Umbilical cord (tissue), 2 donors: ENCODE measurements around the gene PRKAR1B. TPM values are rescaled to one million over a fixed set of nuclear protein-coding genes. Genes with fewer than 3 reads are reported as not detected.
"Not testable (repeated sequence)": the region's sequence is repeated elsewhere in the genome, so short reads cannot be mapped to it uniquely, and the experiment has no call there.

Source experiments
- DNase-seq: peaks from one replicate; pipeline ENCODE4 v3.0.0-alpha.2; 2015; ENCODE audit warnings: low spot score
- total RNA-seq: library from RNA; depleted of rRNA; stranded (reverse); fragments of >200 nt; gene quantifications from one replicate; pipeline ENCODE4 v1.2.3, GENCODE V29; 2014; ENCODE audit warnings: low replicate concordance; ENCODE audit not compliant: insufficient read depth

The PRKAR1B gene
- total RNA-seq, 1 donor from 2014 or later: 9.9 TPM

- DNase-seq: no peak
Measured at GRCh38 chr7:668958-669357, 58.1 kb downstream of the PRKAR1B start.

GRCh38 chr7:668139-668931 lies 58.7 kb downstream of the PRKAR1B start:
- DNase-seq: peak; percentile 96

GRCh38 chr7:666454-667292 lies 60.4 kb downstream of the PRKAR1B start:
- DNase-seq: no peak

- DNase-seq: peak; percentile 74
Measured at GRCh38 chr7:665736-666453, 61.2 kb downstream of the PRKAR1B start.

DNA sequence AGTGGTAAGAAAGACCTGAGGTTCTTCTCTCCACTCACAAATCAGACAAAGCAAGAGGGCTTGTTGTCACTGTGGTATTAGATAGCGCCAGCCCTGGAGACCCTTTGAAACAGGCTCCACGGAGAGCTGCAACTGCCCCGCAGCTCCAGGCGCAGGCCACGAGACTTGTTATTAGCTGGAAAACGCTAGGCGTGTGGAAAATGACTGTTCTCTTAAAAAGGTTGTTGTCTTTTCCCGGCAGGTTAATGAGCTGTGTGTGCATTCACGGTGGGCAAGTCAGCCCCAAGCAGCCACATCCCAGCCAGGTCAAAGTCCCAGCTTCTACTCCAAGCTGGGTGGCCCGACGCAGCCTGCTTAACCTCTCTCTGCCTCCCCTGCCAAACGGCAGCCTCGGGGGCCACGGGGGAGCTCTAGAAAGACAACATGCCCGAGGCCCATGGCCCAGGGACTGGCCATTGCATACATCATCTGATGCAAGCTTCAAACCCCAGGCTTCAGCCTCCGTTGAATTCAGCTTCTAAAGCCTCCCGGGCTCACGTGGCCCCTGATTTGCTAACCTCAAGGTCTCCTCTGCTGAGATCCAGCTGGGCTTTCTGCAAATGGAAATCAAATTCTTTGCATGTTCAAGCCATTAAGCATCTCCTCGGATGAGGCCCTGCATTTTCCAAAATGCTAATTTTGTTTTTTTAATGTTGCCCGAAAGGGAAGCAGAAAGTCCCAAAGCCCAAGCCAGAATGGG lies 61.9 kb downstream of the PRKAR1B start:
- DNase-seq: peak; percentile 79

DNA sequence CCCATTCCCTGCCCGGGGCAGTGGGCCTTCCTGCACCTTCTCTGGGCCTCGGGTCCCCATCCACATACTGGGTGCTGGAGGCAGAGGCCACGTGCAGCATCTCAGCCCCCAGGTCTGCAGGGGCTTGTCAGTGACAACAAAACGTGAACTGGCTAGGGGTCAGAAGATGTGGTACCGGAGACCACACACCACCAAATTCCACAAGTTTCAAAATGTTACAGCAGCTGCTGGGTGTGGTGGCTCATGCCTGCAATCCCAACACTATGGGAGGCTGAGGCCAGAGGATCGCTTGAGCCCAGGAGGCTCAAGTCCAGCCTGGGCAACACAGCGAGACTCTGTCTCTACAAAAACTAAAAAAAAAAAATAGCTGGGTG lies 62.7 kb downstream of the PRKAR1B start:
- DNase-seq: no peak

- DNase-seq: no peak
Measured at GRCh38 chr7:662576-662975, 64.5 kb downstream of the PRKAR1B start.

GRCh38 chr7:659996-660395 lies 67.1 kb downstream of the PRKAR1B start:
- no peak for DNase-seq

DNA sequence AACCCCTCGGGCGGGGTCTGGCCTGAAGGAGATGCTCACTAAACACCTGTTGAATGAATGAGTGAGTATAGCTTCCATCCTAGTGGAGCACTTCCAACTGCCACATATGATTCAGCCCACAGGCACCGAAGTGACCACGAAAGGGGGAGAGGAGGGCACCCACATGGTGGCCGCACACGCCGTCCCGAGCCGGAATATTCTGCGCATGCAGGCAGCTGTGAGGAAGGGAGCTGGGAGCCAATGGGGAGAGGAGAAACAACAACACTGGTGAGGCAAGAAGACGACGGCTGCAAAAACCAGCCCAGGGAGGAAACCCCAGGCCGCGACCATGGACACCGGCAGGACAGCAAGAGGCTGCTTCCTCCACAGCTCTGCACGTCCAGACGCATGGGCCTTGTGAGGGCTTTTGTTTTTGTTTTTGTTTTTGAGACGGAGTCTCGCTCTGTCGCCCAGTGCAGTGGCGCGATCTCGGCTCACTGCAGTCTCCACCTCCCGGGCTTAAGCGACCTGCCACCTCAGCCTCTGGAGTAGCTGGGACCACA lies 67.7 kb downstream of the PRKAR1B start:
- DNase-seq: no peak

- DNase-seq: peak; percentile 93
Measured at GRCh38 chr7:657565-658119, 69.4 kb downstream of the PRKAR1B start.

DNA sequence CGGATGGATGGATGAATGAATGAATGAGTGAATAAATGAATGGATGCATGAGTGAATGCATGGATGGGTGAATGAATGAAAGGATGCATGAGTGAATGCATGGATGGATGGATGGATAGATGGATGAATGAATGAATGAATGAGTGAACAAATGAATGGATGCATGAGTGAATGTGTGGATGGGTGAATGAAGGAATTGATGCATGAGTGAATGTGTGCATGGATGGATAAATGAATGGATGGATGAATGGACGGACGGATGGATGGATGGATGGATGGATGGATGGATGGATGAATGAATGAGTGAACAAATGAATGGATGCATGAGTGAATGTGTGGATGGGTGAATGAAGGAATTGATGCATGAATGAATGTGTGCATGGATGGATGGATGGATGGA lies 70.1 kb downstream of the PRKAR1B start:
- not testable (repeated sequence) for DNase-seq

DNA sequence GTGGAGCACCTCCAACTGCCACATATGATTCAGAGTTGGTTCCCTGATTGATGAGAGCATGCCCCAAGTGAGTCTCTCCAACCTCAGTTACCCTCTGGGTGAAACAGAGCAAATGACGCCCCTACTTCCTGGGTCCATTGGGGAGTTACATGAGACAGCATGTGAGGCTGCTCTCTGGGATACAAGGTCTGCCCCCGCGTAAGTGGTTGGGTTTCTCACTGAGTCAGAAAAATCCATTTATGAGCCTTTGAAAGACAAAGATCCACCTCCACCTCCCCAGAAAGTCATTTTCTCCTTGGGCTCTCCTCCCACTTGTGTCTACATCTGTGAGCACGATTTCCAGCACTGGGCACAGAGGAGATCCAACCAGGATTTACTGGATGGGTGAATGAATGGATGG lies 71.3 kb downstream of the PRKAR1B start:
- no peak for DNase-seq

DNA sequence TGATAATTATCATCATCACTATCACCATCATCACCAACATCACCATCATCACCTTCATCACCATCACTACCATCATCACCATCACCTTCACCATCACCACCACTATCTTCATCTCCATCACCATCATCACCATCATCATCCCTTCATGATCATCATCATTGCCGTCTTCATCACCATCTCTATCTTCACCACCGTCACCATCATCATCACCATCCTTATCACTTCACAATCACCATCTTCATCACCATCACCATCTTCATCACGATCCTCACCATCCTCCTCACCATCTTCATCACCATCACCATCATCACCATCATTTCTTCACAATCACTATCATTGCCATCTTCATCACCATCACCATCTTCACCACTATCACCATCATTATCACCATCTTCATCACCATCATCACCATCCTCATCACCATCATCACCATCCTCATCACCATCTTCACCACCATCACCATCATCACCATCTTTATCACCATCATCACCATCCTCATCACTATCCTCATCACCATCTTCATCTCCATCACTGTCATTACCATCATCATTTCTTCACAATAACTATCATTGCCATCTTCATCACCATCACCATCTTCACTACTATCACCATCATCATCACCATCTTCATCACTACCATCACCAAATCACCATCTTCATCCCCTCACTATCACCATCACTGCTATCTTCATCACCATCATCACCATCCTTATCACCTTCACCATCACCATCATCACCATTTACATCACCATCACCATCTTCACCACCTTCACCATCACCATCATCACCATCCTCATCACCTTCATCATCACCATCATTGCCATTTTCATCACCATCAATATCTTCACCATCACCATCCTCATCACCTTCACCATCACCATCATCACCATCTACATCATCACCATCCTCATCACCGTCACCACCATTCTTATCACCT lies 73.0 kb downstream of the PRKAR1B start:
- DNase-seq: no peak

DNA sequence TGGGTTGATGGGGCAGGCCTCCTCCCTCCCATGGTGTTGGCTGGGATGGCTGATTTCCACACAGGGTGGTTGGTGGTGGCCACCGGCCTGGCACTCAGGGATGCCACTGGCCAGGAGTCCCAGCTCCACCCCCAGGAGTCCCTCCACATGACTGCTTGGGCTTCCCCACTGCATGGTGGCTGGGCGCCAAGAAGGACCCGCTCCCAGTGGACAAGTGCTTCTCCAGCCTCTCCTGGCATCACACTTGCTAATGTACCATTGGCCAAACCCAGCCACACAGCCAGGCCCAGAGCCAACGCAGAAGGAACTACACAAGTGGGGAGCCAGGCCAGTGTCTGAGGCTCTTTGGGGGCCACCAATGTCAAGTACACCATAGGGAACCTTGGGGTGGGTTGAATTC lies 74.2 kb downstream of the PRKAR1B start:
- DNase-seq: no peak

- DNase-seq: not testable (repeated sequence)
Measured at GRCh38 chr7:652167-652566, 74.9 kb downstream of the PRKAR1B start.

- DNase-seq: no peak
Measured at GRCh38 chr7:651032-651728, 75.9 kb downstream of the PRKAR1B start.

DNA sequence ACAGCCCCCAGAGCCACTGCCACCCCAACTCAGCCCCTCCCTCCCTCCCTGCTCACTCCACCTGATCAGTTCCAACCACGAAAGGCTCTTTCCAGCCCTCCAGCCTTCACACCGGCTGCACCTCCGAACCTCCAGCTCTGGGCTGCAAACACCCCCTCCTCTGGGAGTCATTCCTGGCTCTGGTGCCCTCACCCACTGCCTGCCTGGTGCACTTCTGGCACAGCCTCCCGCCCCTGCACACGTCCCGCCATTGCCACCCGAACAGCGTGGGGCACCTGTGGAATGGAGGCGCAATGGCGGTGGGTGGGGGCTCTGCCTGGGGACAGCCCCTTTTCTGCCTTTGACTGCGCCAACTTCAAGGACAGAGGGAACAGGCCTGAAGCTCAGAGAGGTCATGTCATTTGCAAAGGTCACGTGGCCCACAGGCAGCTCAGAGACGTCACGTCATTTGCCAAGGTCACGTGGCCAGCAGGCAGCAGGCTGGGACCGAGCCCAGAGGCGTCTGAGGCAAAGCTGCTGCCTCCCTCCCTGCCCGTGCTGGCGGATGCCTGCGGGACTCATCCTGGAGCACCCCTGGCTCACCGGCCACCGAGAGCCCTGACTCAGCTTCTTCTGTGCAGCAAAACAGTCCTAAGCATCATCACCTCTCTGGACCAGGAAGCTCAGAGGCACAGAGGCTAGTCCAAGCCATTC lies 76.6 kb downstream of the PRKAR1B start:
- DNase-seq: no peak

DNA sequence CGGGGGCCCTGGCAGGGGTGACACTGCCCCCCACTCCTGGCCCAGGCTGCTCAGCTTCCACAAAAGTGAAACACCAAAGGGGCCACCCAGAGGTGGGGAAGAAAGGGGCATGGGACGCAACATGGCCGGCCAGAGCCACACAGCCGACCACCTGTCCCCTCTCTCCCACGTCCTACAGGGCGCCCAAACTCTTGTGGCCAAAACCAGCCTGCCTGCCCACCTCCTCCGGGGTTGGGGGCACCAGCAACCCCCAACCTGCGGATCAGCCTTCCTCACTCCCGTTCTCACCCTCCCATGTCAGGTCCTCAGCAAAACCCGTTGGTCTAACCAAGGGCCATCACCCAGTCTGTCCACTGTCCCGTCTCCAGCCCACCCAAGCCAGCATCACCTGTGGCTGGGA lies 80.1 kb downstream of the PRKAR1B start:
- no peak for DNase-seq

DNA sequence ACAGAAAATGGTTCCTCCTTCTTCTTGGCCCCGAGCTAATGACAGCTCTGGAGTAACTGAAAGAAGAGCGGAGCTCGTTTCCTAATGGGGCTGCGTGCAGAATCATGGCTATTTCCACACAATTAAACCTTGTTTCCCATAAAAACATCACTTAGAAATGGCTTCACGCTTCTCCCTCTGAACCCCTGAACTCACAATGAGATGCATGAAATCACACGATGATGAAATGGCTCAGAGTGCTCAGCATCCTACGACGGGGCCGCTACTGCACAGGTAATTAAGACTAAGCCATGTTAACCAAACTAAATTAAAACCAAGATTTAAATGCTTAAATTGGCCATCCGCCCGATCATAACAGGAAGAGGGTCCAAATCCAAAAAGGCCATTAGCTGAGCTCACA lies 80.6 kb downstream of the PRKAR1B start:
- no peak for DNase-seq
